GM21786 (cell line): ENCODE results near the gene SUCLG2.

ENCODE experiments used
- ATAC-seq: cut with Tn5 transposase; IDR thresholded peaks from one replicate; pipeline ENCODE4 v1.9.1; 2021; ENCODE audit not compliant: unreplicated experiment

The SUCLG2 gene

GRCh38 chr3:67650084-67650483 lies 4.3 kb downstream of the SUCLG2 start:
- no peak for ATAC-seq

DNA sequence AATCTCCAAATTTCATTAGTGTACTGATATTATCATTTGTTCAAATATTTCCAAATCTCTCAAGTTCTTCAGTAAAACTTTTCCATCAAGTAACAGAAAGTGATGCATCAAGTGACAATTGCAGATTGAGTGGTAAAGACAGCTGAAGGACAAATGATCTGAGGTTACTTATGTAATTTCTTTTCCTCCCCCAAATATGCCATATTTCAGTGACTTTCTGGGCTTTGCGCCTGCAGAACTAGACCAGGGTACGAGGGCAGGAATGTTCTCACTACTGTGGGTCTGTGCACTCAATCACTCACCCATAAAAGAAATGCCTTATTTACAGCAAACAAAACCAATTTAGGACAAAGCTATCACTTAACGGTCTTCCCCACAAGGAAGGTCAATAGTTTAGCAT lies 4.7 kb downstream of the SUCLG2 start:
- no peak for ATAC-seq

DNA sequence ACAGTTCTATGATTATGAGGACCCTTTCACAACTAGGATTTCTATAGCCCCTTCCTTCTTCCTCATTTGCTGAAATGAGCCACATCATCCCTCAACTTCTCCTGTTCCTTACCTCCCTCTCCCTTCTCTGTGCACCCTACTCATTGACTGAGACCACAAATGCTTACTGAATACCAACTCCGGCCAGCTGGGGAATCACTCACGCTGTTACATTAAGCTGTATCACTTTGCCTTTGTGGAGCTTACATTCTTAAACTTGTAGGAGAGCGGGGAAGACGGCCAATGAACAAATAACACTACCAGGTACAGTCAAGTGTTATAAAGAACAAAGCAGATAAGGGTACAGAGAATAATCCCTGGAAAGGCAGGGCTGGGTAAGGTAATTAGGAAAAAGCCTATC lies 5.7 kb downstream of the SUCLG2 start:
- no peak for ATAC-seq

- no peak for ATAC-seq
Observed at GRCh38 chr3:67648229-67648628, 6.2 kb downstream of the SUCLG2 start.

DNA sequence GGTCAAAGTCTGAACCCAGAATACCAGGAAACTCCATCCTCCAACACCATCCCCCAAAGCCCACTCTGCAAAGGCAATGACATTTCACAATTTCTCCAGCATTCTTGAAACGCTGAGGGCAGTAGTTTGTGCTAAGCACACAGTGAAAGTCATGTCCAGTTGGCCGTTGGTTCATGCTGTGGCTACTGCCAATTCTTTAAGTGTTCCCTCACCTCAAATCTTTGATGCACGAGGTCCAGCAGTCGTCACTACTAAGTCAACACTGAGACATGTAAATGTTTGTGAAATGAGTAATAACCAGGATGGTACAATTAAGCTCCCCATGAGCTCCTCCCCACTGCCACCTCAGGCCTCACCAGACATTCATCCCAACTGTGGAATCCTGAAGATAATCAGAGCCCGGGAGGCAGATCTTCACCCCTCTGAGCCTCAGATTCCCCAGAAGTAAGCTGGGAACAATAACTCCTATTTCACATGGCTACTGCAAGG lies 7.0 kb downstream of the SUCLG2 start:
- ATAC-seq = no peak

DNA sequence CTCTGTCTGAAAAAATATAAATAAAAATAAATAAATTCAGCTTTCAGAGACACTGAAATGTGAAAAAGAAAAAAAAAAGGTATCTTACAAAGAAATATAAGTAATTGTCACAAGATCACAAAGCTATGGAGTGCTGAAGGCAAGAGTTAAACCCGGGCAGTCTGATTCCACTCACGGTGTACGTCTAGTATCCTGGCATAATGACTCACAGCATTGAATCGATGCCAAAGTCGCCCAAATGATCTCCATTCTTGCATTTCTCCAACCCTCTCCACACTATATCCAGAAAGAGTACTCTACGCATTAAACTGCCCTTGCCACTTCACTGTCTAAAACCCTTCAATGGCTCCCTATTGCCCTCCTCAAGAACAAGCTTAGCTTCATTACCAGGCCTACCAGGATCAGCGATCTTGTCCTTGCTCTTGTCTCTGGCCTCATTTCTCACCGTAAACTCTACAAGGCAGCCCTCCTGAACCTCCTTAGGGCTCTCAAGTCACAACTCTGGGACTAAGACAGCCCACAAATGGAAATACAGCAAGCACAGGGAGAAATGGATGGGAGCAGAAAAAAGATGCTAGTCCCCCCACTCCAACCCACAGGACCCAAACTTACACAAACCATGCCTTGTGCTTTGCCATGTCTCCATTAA lies 7.7 kb downstream of the SUCLG2 start:
- ATAC-seq = no peak

- ATAC-seq = no peak
Observed at GRCh38 chr3:67644827-67645226, 9.6 kb downstream of the SUCLG2 start.

- ATAC-seq = no peak
Observed at GRCh38 chr3:67642734-67643133, 11.7 kb downstream of the SUCLG2 start.

GRCh38 chr3:67642190-67642589 lies 12.2 kb downstream of the SUCLG2 start:
- no peak for ATAC-seq

DNA sequence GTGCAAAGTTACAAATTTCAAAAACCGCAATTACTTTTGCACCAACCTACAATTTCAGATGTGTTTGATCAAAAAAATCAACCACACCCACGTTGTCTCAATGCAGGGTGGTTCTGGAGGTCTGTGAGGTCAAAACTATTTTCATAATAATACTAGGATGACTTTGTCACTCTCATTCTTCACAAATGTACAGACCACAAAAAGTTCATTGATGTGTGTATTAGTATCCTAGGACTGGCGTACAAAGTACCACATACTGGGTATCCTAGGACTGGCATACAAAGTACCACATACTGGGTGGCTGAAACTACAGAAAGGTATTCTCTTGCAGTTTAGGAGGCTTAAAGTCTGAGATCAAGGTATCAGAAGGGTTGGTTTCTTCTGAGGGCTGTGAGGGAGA lies 13.0 kb downstream of the SUCLG2 start:
- no peak for ATAC-seq

DNA sequence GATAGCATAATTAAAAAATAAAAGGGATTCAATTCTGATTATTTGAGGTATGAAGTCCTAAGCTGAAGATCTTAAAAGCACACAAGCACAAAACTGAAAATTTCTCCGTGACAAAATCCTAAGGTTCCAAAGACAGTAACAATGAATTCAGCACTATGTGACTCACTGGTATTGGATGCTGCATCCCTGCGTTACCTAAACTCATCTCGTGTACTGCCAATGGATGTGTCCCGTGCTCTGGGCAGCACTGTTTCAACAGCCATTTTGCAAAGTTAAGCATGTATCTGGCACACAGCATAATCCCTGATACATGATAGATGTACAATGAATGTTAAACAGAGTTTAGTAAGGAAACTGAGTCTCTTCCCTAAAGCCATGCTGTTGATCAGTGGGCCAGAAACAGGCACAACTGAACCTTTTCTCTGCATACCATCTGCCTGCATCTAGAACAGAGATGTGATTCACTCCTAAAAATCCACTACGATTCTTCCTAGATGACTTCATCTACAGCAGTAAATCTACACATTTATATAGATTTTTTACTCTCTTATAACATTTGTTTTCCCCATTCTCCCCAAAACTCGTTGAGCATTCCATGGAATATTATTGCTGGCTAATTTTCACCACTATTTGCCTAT lies 14.3 kb downstream of the SUCLG2 start:
- ATAC-seq = no peak

DNA sequence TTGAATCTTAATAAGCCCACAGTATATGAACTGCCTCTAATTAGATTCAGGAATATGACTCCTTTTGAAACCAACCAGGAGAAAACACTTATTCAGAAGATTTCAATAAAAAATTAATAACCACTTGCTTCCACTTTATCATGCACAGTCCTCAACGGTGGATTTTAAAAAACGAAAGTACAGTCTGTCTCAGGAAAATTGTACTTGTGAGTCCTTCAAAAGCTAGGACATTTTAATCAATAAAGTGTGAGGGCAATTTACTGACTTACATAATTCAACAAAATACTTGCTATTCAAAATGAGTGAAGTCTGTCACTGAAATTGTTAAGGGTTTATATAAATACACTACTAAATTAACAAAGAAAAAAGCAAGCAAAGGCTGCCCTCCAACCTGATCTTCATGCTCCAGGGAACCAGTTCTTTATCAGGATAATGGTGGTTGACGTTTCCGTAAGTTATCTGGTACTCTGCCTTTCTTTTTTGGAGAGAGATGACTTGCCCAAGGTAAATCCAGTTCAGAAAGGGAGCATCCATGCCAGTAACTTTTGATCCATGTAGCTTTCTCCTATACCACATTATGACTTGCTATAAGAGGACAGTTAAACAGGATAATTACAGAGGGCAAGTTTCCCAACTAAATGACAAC lies 17.0 kb downstream of the SUCLG2 start:
- no peak for ATAC-seq

DNA sequence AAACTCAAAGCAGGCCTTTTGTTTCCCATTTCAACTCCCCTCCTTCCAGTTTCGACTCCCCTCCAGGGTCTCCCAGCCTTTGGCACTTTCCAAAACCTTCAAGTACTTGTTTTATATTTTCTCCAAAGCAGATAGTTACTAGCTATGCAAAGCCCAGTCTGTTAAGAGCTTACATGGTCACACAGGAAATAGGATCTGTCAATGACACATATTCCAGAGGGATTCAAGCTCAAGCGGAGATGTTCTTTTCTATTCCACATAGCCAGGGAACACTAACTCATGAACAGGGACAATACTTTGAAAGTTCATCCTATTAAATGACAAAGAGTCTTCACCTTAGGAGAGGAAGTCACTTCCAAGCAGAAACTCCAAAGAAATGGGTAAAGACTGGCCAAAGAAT lies 18.6 kb downstream of the SUCLG2 start:
- ATAC-seq = no peak

DNA sequence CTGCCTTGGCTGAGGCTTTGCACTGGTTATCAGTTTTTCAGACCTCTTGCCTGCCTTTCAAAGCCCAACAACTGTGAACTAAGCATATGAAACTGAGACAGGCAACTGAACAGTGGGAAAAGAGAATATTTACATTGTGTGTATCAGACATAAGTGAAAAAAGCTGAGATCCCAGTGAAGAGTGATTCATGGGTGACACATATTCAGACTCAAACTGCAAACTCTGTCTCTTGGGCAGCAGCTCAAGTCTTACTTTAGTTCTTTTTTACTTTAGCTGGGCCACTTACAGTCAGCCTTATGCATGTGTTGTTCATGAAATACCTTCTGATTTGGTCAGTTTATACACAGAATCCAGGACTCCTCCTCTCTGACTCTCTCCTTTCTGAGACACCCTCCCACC lies 19.2 kb downstream of the SUCLG2 start:
- ATAC-seq = no peak

- no peak for ATAC-seq
Observed at GRCh38 chr3:67630666-67631362, 23.6 kb downstream of the SUCLG2 start.

- no peak for ATAC-seq
Observed at GRCh38 chr3:67624687-67625086, 29.7 kb downstream of the SUCLG2 start.

- no peak for ATAC-seq
Observed at GRCh38 chr3:67624078-67624477, 30.3 kb downstream of the SUCLG2 start.

- ATAC-seq = no peak
Observed at GRCh38 chr3:67622652-67623051, 31.8 kb downstream of the SUCLG2 start.

GRCh38 chr3:67620869-67621268 lies 33.5 kb downstream of the SUCLG2 start:
- no peak for ATAC-seq

GRCh38 chr3:67619991-67620390 lies 34.4 kb downstream of the SUCLG2 start:
- no peak for ATAC-seq

DNA sequence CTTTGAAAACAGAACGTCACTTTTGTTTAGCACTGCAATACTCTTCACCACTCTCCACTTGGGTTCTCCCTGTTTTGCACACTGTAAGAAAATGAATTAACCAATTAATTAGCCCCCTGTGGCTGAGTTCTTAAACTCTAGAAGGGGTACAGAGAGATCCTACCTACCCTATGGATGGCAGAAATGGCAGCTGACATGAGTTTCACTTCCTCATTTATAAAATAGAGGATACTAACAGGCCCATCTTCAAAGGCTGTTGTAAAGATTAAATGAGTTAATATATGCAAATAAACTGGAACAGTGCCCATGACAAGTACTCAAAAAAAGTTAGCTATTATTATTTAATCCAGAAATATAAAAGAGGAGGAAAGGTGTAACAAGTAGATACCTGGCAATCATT lies 36.9 kb downstream of the SUCLG2 start:
- no peak for ATAC-seq

DNA sequence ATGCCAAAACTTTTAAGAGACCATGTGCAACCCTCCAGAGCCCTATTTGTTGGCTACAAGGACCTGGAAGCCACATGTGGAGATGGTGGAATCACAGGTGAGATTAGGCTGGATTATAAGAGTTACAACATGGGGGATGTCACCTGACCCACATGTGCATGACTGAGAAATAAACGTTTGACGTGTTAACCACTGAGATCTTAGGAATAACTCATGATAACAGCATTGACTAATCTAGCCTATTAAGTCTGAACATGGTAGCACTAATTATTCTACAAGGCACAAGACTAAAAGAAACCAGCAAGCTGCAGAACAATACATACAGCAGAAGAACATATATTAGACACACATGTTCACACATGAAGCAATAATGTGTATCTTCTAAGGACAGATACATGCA lies 38.4 kb downstream of the SUCLG2 start:
- no peak for ATAC-seq
